ENCODE measurements around the gene RPL9.

DNA sequence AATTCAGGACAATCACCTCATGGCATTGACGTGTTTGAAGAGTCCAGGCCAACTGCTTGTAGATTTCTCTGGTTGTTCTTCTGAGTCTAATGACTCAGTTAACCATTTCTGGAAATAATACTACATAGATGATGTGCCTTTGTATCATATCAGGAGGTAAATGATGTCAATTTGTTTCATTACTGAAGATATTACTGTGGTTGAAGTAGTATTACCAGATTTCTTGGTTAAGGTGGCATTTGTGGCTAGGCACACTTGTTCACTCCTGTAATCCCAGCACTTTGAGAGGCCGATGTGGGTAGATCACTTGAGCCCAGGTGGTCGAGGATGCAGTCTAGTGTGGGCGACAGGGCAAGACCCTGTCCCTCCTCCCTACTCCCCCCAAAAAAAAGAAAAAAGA lies 15.7 kb downstream of the RPL9 start:
- TF ChIP-seq, protein P1, sequence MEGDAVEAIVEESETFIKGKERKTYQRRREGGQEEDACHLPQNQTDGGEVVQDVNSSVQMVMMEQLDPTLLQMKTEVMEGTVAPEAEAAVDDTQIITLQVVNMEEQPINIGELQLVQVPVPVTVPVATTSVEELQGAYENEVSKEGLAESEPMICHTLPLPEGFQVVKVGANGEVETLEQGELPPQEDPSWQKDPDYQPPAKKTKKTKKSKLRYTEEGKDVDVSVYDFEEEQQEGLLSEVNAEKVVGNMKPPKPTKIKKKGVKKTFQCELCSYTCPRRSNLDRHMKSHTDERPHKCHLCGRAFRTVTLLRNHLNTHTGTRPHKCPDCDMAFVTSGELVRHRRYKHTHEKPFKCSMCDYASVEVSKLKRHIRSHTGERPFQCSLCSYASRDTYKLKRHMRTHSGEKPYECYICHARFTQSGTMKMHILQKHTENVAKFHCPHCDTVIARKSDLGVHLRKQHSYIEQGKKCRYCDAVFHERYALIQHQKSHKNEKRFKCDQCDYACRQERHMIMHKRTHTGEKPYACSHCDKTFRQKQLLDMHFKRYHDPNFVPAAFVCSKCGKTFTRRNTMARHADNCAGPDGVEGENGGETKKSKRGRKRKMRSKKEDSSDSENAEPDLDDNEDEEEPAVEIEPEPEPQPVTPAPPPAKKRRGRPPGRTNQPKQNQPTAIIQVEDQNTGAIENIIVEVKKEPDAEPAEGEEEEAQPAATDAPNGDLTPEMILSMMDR (conservative IDR thresholded peaks at IDR 0.05; ENCODE audit: low read depth, low read length) = no peak
- no peak for TF ChIP-seq EZH2 (IDR thresholded peaks at IDR 0.05; ENCODE audit: borderline replicate concordance, low read depth, low read length, poor library complexity, severe bottlenecking)
